Breast epithelium (tissue), 3 donors: ENCODE data around the gene LIN28A.

ENCODE experiments used
- CTCF ChIP-seq, 3 donors: fragments of 450-650 bp; IDR thresholded peaks; one replicate each; pipeline ENCODE4 v1.5.1; 2016 to 2017; ENCODE audit warnings: antibody characterized with exemption in 3 of 3, mild to moderate bottlenecking in 3 of 3, moderate library complexity in 3 of 3
- POLR2A ChIP-seq: fragments of 450-650 bp; IDR thresholded peaks from one replicate; pipeline ENCODE4 v1.6.1; 2016; ENCODE audit warnings: antibody characterized with exemption, mild to moderate bottlenecking, moderate library complexity

- TF ChIP-seq CTCF (IDR thresholded peaks at IDR 0.05) (no peak), POLR2A (no peak)
These were observed 39.3 kb downstream of the LIN28A start for GRCh38 chr1:26449868-26450267.
